Heart right ventricle (tissue), 16 donors: ENCODE results near the gene SLC52A1. TPM values are rescaled to one million over a fixed set of nuclear protein-coding genes. Genes with fewer than 3 reads are reported as not detected.
A peak's percentile ranks its signal among the peaks of the same experiment; 100 is the strongest.

Experiments used
- ATAC-seq, 8 donors: fragments of 200-7000 bp; cut with Tn5 transposase; one replicate each; pipeline ENCODE4 v1.9.1; 2020; ENCODE audit warnings: mild to moderate bottlenecking in 8 of 8, moderate library complexity in 8 of 8, moderate number of reproducible peaks in 1 of 8
- DNase-seq, 2 donors: peaks; one replicate each; pipeline ENCODE4 v3.0.0-alpha.2; 2020
- H3K27ac ChIP-seq, 10 donors: fragments of 200-600 bp; sonication (generic) in 2 of 10; one replicate each; pipeline versions ENCODE4 v1.5.0 to v1.8.0; 2020 to 2022; ENCODE audit warnings: mild to moderate bottlenecking in 3 of 10
- H3K27me3 ChIP-seq, 7 donors: fragments of 200-600 bp; one replicate each; pipeline ENCODE4 v1.8.0; 2021 to 2022; ENCODE audit warnings: mild to moderate bottlenecking in 2 of 7
- H3K36me3 ChIP-seq, 9 donors: fragments of 200-600 bp; sonication (generic) in 1 of 9; one replicate each; pipeline versions ENCODE4 v1.5.0 to v1.8.0; 2020 to 2022; ENCODE audit warnings: mild to moderate bottlenecking in 2 of 9
- H3K4me1 ChIP-seq, 9 donors: fragments of 200-600 bp; sonication (generic) in 1 of 9; one replicate each; pipeline versions ENCODE4 v1.5.0 to v1.8.0; 2020 to 2022; ENCODE audit warnings: mild to moderate bottlenecking in 4 of 9
- H3K4me3 ChIP-seq, 10 donors: fragments of 200-600 bp; sonication (generic) in 2 of 10; one replicate each; pipeline versions ENCODE4 v1.5.0 to v1.8.0; 2020 to 2022; ENCODE audit warnings: mild to moderate bottlenecking in 7 of 10, moderate library complexity in 2 of 10
- H3K9me3 ChIP-seq, 11 donors: fragments of 200-600 bp in 10 of 11; sonication (generic) in 2 of 11; one replicate each; pipeline versions ENCODE4 v1.5.0 to v1.8.0; 2013 to 2022; ENCODE audit warnings: mild to moderate bottlenecking in 2 of 11, control low read depth in 1 of 11, moderate library complexity in 1 of 11
- CTCF ChIP-seq, 9 donors: fragments of 200-600 bp; sonication (generic) in 2 of 9; IDR thresholded peaks; one replicate each; pipeline versions ENCODE4 v1.5.0 to v1.8.0; 2021 to 2022; ENCODE audit warnings: antibody characterized with exemption in 9 of 9, mild to moderate bottlenecking in 5 of 9, moderate library complexity in 1 of 9
- WGBS, 2 donors: extraction: QIAGEN DNeasy Blood & Tissue Kit; methylation state at CpG; one replicate each; pipeline ENCODE4 v1.1.7; 2013; ENCODE audit warnings: inconsistent platforms in 1 of 2; 5-methylcytosine and 5-hydroxymethylcytosine counted together
- intact Hi-C, 10 donors: fragments of 100-400 bp; cut with DNase I; formaldehyde crosslinking; loops; one replicate each; pipeline versions ENCODE4 v1.11.1 to v1.14.2; 2022
- polyA plus RNA-seq, 2 donors: library from polyadenylated mRNA; stranded (reverse); fragments of 200-250 nt; gene quantifications; one replicate each; pipeline ENCODE4 v1.2.3, GENCODE V29; 2013
- total RNA-seq, 10 donors: library from RNA; stranded (reverse); fragmentation: NEBNext Ultra II Directional in 3 of 10; extraction: Animal tissue kit (Norgen Biotek cat#: 25700) in 3 of 10; gene quantifications; one replicate each; pipeline versions ENCODE4 v1.2.1 to v1.2.4, GENCODE V29; 2021 to 2023
- donor health status: Arrhythmogenic right ventricular cardiomyopathy.
- donor health status: ischemic (EF 13 %, LVEDD 7.1; RV severe dilation, severe dysfunction).
- donor health status: healthy with polysubstance abuse.
- donor health status: DM: no; HTN: yes; CAD: no.
- donor health status: DM: no; HTN: no; CAD: no.
- donor health status: ischemic (EF 25% LVEDD 6.9; RV normal size, moderate dysfunction).
- donor health status: ischemic (EF 25% LVEDD 5.7; RV mildly dilated, moderate dysfunction).
- donor health status: healthy.
- donor health status: DM: yes; HTN: yes; CAD: no.
- donor health status: Ischemic cardiomyopathy.
- donor health status: ischemic (EF 35%, LVEDD 5.7; RV mildly dilated, moderate dysfunction).
- donor health status: nonischemic (EF 11% LVEDD 7.7; RV severe dilation, severe dysfunction).
- donor health status: DM: yes; HTN: yes; CAD: no.
- donor health status: PGD.
- donor health status: ischemic (EF 29% LVEDD 5.4; RV normal size, mild dysfunction).
- donor health status: nonischemic (EF 23%, LVEDD 6.1; RV moderate dilation, normal function).

The SLC52A1 gene
- total and polyA plus RNA-seq, 12 donors = 0.11 to 0.14 (median 0.12) TPM; not detected in 9

GRCh38 chr17:5011928-5012327 lies 23.3 kb downstream of the SLC52A1 start:
- no peaks in the 10 kb centered on the region for H3K27me3 ChIP-seq
- TF ChIP-seq CTCF (IDR thresholded peaks at IDR 0.05) = no peak
- no peaks in the 10 kb centered on the region for H3K9me3 ChIP-seq
- no peak overlapping the region for H3K27ac ChIP-seq
- DNase-seq (no peak), ATAC-seq (peak in 1 of 8 donors; percentile 9)
- 76 to 80% methylated on average over 6 of the region's 6 CpGs for WGBS, 2 donors
- no peak overlapping the region for H3K4me3 ChIP-seq
- intact Hi-C loops = no loop called here
- H3K4me1 ChIP-seq = peaks cover 0 to 6% (median 0%) of the 10 kb centered on the region in 9 donors
- H3K36me3 ChIP-seq = peaks cover 5 to 100% (median 68%) of the 10 kb centered on the region in 9 donors

- WGBS, 2 donors = 82 to 86% methylated on average over 18 of the region's 18 CpGs
- DNase-seq = no peak
- no peaks in the 10 kb centered on the region for H3K9me3 ChIP-seq
- no peak for ATAC-seq
- H3K4me3 ChIP-seq = no peak overlapping the region
- no peak for TF ChIP-seq CTCF (IDR thresholded peaks at IDR 0.05)
- intact Hi-C loops = no loop called here
- H3K4me1 ChIP-seq = peaks cover 13 to 37% (median 23%) of the 10 kb centered on the region in 9 donors
- H3K27ac ChIP-seq = no peak overlapping the region
- peaks cover 7 to 77% (median 71%) of the 10 kb centered on the region in 9 donors for H3K36me3 ChIP-seq
- no peaks in the 10 kb centered on the region for H3K27me3 ChIP-seq
These were observed 31.9 kb downstream of the SLC52A1 start for GRCh38 chr17:5003214-5003867.

- no peaks in the 10 kb centered on the region for H3K27me3 ChIP-seq
- peaks cover 2 to 66% (median 60%) of the 10 kb centered on the region in 9 donors for H3K36me3 ChIP-seq
- peaks cover 13 to 37% (median 23%) of the 10 kb centered on the region in 9 donors for H3K4me1 ChIP-seq
- intact Hi-C loops = no loop called here
- DNase-seq (no peak), ATAC-seq (no peak)
- peak overlapping the region in 2 of 10 donors; percentile 28 to 96 for H3K27ac ChIP-seq
- no peak for TF ChIP-seq CTCF (IDR thresholded peaks at IDR 0.05)
- 90 to 91% methylated on average over 20 of the region's 20 CpGs for WGBS, 2 donors
- H3K4me3 ChIP-seq = no peak overlapping the region
- no peaks in the 10 kb centered on the region for H3K9me3 ChIP-seq
These were observed 33.0 kb downstream of the SLC52A1 start for GRCh38 chr17:5002121-5002788.

GRCh38 chr17:5000237-5000639 lies 35.0 kb downstream of the SLC52A1 start:
- peak; percentile 87 to 88 for DNase-seq
- no peaks in the 10 kb centered on the region for H3K9me3 ChIP-seq
- peak overlapping the region; percentile 87 to 97 (median 94) for H3K27ac ChIP-seq
- WGBS, 2 donors = 45 to 51% methylated on average over 11 of the region's 11 CpGs
- H3K36me3 ChIP-seq = peaks cover 0 to 46% (median 41%) of the 10 kb centered on the region in 9 donors
- H3K4me3 ChIP-seq = peak overlapping the region in 9 of 10 donors; percentile 67 to 100 (median 95)
- ATAC-seq = peak; percentile 18 to 82 (median 68)
- no peak for TF ChIP-seq CTCF (IDR thresholded peaks at IDR 0.05)
- intact Hi-C loops = no loop called here
- peaks cover 18 to 44% (median 30%) of the 10 kb centered on the region in 9 donors for H3K4me1 ChIP-seq
- H3K27me3 ChIP-seq = no peaks in the 10 kb centered on the region
